GM21723 (cell line): ENCODE data around the gene SMARCA4.
A peak's percentile ranks its signal among the peaks of the same experiment; 100 is the strongest.
"Not testable (repeated sequence)": the region's sequence is repeated elsewhere in the genome, so short reads cannot be mapped to it uniquely, and the experiment has no call there.

Source experiments
- ATAC-seq: cut with Tn5 transposase; IDR thresholded peaks from one replicate; pipeline ENCODE4 v1.9.1; 2021; ENCODE audit warnings: mild to moderate bottlenecking, moderate library complexity; ENCODE audit not compliant: unreplicated experiment

Gene SMARCA4

GRCh38 chr19:11059511-11060358 is 98.9 kb downstream of the SMARCA4 start:
- ATAC-seq: no peak

GRCh38 chr19:11061952-11062351 is 101.1 kb downstream of the SMARCA4 start:
- ATAC-seq: no peak

GRCh38 chr19:11063434-11063833 is 102.6 kb downstream of the SMARCA4 start:
- no peak for ATAC-seq

GRCh38 chr19:11064831-11065303 is 104.0 kb downstream of the SMARCA4 start:
- no peak for ATAC-seq

DNA sequence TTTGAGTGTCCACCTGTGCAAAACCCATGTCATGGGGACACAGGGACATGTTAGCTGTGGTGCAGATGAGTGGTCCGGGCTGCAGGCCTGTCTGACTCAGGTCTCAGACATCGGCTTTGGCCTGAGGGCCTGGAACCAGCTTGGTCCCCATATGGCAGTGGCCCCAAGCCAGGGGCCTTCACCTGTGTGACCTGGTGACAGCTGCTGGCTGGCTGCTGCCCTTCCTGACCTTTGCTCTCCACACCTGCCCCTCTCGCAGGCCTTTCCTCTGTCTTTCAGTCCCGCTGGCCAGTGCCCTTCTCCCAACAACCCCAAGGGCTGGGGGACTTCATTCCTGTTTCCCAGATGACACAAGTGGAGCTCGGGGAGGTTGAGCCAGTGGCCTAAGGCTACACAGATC is 105.5 kb downstream of the SMARCA4 start:
- no peak for ATAC-seq

DNA sequence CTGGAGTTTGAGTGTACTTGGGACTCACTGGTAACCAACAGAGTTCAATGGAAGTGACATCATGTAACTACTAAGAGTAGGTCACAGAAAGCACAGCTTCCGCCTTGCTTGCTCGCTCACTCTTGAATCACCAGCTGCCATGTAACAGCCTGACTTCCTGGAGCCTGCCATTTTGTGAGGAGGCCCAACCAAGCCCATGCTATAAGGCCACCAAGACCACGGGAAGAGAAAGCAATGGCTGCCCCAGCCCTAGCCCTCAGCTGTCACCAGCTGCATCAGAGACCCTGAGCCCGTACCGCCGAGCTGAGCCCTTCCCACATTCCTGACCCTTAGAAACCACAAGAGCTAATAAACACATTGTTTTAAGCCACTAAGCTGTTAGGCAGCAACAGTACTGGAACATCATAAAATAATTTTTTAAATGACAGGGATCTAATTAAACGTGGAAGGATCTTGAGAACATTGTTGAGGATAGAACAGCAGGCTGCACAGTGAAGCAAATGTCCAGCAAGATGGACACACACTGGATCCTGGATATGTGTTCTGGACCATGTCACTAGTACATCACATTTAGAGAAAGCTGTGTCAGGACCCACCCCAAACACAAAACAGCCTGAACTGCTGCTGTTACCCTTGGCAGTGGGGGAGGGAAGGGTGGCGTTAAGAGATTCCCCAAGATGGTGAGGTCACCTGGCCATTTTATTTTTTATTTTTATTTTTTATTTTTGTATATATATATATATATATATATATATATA is 106.7 kb downstream of the SMARCA4 start:
- ATAC-seq: no peak

GRCh38 chr19:11069561-11069960 is 108.7 kb downstream of the SMARCA4 start:
- ATAC-seq: no peak

- ATAC-seq: no peak
These were observed 109.3 kb downstream of the SMARCA4 start for GRCh38 chr19:11070123-11070522.

DNA sequence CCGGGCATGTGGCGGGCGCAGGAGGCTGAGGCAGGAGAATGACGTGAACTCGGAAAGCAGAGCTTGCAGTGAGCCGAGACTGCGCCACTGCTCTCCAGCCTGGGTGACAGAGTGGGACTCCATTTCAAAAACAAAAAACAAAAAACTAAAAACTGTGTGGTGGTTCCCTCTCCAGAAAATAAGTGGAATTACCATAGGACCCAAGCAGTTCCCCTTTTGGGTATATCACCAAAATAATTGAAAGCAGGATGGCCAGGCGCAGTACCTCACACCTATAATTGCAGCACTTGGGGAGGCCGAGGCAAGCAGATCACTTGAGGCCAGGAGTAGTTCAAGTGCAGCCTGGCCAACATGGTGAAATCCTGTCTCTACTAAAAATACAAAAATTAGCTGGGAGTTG is 112.7 kb downstream of the SMARCA4 start:
- no peak for ATAC-seq

DNA sequence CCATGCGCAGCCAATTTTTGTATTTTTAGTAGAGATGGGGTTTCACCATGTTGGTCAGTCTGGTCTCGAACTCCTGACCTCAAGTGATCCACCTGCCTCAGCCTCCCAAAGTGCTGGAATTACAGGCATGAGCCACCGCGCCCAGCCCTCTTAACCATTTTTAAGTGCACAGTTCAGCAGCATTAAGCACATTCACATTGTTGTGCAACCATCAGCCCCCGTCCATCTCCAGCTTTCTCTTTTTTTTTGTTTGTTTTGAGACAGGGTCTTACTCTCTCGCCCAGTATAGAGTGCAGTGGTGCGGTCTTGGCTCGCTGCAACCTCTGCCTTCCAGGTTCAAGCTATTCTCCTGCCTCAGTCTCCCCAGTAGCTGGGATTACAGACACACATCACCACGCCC is 116.0 kb downstream of the SMARCA4 start:
- not testable (repeated sequence) for ATAC-seq

GRCh38 chr19:11078893-11079292 is 118.1 kb downstream of the SMARCA4 start:
- no peak for ATAC-seq

DNA sequence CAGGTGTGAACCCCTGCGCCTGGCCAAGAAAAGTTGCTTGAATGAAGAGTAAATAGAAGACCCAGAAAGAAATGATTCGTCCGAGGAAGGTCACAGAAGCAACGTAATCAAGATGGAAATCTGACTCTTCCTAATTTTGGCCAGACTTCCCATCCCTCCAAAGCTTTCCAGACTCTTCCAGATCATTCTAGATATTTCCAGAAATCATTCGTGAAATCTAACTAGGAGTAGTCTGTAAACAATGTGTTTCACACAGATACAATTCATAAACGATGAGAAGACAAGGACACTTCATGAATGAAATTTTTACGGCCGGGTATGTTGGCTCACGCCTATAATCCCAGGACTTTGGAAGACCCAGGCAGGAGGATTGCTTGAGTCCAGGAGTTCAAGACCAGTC is 119.2 kb downstream of the SMARCA4 start:
- no peak for ATAC-seq

DNA sequence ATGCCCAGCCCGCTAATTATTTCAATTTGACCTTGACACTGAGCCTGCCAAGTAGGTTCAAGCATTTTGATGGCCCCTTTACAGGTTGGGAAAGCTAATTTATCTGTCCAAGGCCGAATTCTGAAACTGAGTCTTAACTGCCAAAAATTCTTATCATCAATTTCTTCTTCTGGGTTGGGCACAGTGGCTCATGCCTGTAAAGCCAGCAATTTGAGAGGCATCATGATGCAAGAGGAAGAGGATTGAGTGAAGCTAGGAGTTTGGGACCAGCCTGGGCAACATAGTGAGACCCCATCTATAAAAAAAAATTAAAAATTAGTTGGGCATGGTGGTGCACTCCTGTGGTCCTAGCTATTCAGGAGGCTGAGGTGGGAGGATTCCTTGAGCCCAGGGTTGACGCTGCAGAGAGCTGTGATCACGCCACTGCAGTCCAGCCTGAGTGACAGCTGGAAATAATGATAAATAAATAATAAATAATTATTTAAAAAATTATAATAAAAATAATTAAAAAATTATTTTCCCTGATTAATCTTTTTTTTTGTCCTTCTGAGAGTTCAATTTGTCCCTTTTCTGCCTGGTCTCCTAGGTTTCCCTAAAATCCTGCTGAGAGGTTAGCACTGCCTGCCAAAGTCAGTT is 127.2 kb downstream of the SMARCA4 start:
- no peak for ATAC-seq

- no peak for ATAC-seq
These were observed 127.8 kb downstream of the SMARCA4 start for GRCh38 chr19:11088506-11089253.

DNA sequence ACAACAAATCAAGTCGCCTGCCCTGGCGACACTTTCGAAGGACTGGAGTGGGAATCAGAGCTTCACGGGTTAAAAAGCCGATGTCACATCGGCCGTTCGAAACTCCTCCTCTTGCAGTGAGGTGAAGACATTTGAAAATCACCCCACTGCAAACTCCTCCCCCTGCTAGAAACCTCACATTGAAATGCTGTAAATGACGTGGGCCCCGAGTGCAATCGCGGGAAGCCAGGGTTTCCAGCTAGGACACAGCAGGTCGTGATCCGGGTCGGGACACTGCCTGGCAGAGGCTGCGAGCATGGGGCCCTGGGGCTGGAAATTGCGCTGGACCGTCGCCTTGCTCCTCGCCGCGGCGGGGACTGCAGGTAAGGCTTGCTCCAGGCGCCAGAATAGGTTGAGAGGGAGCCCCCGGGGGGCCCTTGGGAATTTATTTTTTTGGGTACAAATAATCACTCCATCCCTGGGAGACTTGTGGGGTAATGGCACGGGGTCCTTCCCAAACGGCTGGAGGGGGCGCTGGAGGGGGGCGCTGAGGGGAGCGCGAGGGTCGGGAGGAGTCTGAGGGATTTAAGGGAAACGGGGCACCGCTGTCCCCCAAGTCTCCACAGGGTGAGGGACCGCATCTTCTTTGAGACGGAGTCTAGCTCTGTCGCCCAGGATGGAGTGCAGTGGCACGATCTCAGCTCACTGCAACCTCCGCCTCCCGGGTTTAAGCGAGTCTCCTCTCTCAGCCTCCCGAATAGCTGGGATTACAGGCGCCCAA is 128.6 kb downstream of the SMARCA4 start, which contains the start of gene LDLR:
Gene LDLR, plus strand, starts transcription at position 210 of the 760 bp plus-strand sequence. Its CDS starts 86 bp downstream, at position 296.
- ATAC-seq: peak; percentile 9

DNA sequence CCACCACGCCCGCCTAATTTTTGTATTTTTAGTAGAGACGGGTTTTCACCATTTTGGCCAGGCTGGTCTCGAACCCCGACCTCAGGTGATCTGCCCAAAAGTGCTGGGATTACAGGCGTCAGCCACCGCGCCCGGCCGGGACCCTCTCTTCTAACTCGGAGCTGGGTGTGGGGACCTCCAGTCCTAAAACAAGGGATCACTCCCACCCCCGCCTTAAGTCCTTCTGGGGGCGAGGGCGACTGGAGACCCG is 129.1 kb downstream of the SMARCA4 start:
- peak; percentile 17 for ATAC-seq

GRCh38 chr19:11090264-11090996 is 129.6 kb downstream of the SMARCA4 start:
- ATAC-seq: peak; percentile 69

DNA sequence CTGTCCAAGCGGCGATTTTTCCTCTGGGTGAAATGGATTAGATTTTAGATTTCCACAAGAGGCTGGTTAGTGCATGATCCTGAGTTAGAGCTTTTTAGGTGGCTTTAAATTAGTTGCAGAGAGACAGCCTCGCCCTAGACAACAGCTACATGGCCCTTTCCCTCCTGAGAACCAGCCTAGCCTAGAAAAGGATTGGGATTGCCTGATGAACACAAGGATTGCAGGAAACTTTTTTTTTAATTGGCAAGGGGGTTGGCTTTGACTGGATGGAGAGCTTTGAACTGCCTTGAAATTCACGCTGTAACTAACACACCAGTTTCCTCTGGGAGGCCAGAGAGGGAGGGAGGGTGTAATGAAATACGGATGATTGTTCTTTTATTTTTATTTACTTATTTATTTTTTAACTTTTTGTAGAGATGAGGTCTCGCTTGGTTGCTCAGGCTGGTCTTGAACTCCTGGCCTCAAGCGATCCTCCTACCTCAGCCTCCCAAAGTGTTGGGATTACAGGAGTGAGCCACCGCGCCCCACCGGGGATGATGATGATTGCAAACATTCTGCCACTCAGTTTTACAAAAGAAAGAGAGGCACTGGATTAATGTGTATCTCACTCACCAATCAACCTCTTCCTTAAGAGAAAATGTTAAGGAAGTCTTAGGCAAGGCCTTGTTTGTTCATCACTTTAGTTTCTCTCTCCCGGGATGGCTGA is 130.3 kb downstream of the SMARCA4 start:
- ATAC-seq: no peak

DNA sequence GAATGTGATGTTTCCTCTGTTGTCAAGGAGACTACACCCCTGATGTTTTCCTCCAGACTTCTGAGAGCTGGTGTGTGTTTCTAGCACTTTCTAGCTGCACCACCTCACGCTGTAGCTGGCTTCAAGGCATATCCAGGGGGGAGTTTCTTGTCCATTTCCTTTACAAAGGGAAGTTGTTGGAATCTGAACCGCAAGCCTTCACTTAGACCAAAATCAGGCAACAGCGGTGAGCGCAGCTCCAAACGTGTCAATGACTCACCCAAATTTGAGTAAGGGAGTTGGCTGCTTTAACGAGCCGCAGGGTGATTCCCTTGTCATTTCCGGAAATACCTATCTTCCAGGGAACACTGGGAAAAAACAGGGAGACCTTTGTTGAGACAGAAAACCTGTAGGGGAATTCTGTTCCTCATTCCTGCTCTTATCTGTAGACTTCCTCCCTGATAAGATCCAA is 130.9 kb downstream of the SMARCA4 start:
- ATAC-seq: no peak
